Stomach (tissue), 9 donors: ENCODE results near the gene GPATCH2. TPM values are rescaled to one million over a fixed set of nuclear protein-coding genes. Genes with fewer than 3 reads are reported as not detected.
"Not testable (repeated sequence)": the region's sequence is repeated elsewhere in the genome, so short reads cannot be mapped to it uniquely, and the experiment has no call there.

Source experiments
- DNase-seq, 2 donors: peaks; one replicate each; pipeline versions ENCODE4 v3.0.0 to v3.0.0-alpha.2; 2013 to 2019
- H3K27ac ChIP-seq, 5 donors: fragments of 200-600 bp in 4 of 5; sonication (generic) in 4 of 5; one replicate each; pipeline ENCODE4 v1.5.1; 2013 to 2019; ENCODE audit warnings: mild to moderate bottlenecking in 1 of 5, moderate library complexity in 1 of 5
- H3K27me3 ChIP-seq, 3 donors: fragments of 200-600 bp; sonication (generic); one replicate each; pipeline ENCODE4 v1.5.1; 2017 to 2019; ENCODE audit warnings: mixed run types in 1 of 3
- H3K36me3 ChIP-seq, 4 donors: fragments of 200-600 bp; sonication (generic); 1 replicate in 3 of 4; 2 replicates in 1 of 4; pipeline ENCODE4 v1.5.1; 2016 to 2019
- H3K4me1 ChIP-seq, 4 donors: fragments of 200-600 bp; sonication (generic); one replicate each; pipeline ENCODE4 v1.5.1; 2016 to 2019
- H3K4me3 ChIP-seq, 4 donors: fragments of 200-600 bp; sonication (generic) in 3 of 4; one replicate each; pipeline ENCODE4 v1.5.1; 2016 to 2019; ENCODE audit warnings: mild to moderate bottlenecking in 1 of 4
- H3K9me3 ChIP-seq, 4 donors: fragments of 200-600 bp; sonication (generic); one replicate each; pipeline ENCODE4 v1.5.1; 2016 to 2019
- EP300 ChIP-seq: sonication (generic); formaldehyde crosslinking; IDR thresholded peaks from one replicate; pipeline ENCODE4 v1.6.1; 2017; ENCODE audit warnings: antibody characterized with exemption
- POLR2A ChIP-seq, 4 donors: fragments of 450-650 bp; IDR thresholded peaks; one replicate each; pipeline ENCODE4 v1.6.1; 2016; ENCODE audit warnings: antibody characterized with exemption in 4 of 4, control low read depth in 2 of 4, mild to moderate bottlenecking in 1 of 4, moderate library complexity in 1 of 4
- POLR2AphosphoS5 ChIP-seq, 3 donors: sonication (generic); formaldehyde crosslinking; IDR thresholded peaks; one replicate each; pipeline ENCODE4 v1.6.1; 2016; ENCODE audit warnings: antibody characterized with exemption in 3 of 3
- WGBS, 5 donors: extraction: QIAGEN DNeasy Blood & Tissue Kit in 3 of 5; methylation state at CpG; one replicate each; pipeline versions ENCODE4 v1.1.5 to v1.1.7; 2013 to 2018; 5-methylcytosine and 5-hydroxymethylcytosine counted together
- intact Hi-C: fragments of 100-400 bp; cut with DNase I; formaldehyde crosslinking; loops from one replicate; pipeline ENCODE4 v1.15.1; 2023; ENCODE audit warnings: low total_unique reads
- polyA plus RNA-seq, 3 donors: library from polyadenylated mRNA; stranded (reverse); fragments of 200-250 nt; gene quantifications; one replicate each; pipeline ENCODE4 v1.2.3, GENCODE V29; 2013
- total RNA-seq, 5 donors: library from RNA; depleted of rRNA; stranded (reverse); fragments of >200 nt; gene quantifications; one replicate each; pipeline versions ENCODE4 v1.1.0 to v1.2.3, GENCODE V29; 2014 to 2016
- TF ChIP-seq, protein P1 (sequence below), 7 experiments: fragments of 450-650 bp in 4 of 7; fragments of 200-600 bp in 3 of 7; sonication (generic) in 3 of 7; IDR thresholded peaks; one replicate each; pipeline ENCODE4 v1.5.1; 2016 to 2019; ENCODE audit warnings: antibody characterized with exemption in 7 of 7, control low read depth in 2 of 7, mild to moderate bottlenecking in 1 of 7
- donor health status: healthy with polysubstance abuse.
- donor health status: Bipolar disorder and iron deficiency.
- donor health status: healthy.

The GPATCH2 gene
- total and polyA plus RNA-seq, 8 donors = 2.4 to 42.8 (median 13.4) TPM

DNA sequence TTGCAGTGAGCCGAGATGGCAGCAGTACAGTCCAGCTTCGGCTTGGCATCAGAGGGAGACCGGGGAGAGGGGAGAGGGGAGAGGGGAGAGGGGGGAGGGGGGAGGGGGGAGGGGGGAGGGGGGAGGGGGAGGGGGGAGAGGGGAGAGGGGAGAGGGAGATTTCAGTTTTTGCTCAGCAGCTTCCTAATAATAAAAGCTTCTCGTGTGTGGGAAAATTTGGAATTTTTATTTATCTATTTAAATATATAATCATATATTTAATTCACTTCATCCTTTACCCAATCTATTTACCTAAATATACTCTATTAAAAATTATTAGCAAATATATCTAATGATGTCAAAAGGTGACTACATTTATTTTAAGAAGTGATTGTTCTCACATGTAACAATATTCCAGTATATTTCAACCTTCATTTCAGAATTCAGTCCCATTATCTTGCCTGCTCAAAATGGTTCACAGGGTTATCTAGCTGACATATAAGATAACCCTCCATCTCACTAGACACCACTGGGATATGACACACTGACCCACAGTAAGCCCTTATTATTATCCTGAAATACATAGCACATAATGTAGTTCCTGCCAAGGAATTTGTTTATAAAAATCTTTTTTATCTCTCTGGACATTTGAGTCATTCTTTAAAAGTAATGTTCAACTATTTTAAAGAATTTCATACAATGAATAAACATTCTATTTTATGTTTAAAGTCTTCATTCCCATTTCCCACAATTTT lies 105.9 kb downstream of the GPATCH2 start:
- no peak for TF ChIP-seq EP300
- TF ChIP-seq, protein P1, sequence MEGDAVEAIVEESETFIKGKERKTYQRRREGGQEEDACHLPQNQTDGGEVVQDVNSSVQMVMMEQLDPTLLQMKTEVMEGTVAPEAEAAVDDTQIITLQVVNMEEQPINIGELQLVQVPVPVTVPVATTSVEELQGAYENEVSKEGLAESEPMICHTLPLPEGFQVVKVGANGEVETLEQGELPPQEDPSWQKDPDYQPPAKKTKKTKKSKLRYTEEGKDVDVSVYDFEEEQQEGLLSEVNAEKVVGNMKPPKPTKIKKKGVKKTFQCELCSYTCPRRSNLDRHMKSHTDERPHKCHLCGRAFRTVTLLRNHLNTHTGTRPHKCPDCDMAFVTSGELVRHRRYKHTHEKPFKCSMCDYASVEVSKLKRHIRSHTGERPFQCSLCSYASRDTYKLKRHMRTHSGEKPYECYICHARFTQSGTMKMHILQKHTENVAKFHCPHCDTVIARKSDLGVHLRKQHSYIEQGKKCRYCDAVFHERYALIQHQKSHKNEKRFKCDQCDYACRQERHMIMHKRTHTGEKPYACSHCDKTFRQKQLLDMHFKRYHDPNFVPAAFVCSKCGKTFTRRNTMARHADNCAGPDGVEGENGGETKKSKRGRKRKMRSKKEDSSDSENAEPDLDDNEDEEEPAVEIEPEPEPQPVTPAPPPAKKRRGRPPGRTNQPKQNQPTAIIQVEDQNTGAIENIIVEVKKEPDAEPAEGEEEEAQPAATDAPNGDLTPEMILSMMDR (IDR thresholded peaks at IDR 0.05) = no peak
- TF ChIP-seq POLR2AphosphoS5 (IDR thresholded peaks at IDR 0.05) = no peak
- TF ChIP-seq POLR2A (IDR thresholded peaks at IDR 0.05) = no peak
- Histone ChIP-seq H3K36me3 (peaks cover 0 to 3% (median 0%) of the 10 kb centered on the region in 4 donors), H3K4me3 (no peak overlapping the region), H3K9me3 (no peaks in the 10 kb centered on the region), H3K27ac (no peak overlapping the region), H3K27me3 (no peaks in the 10 kb centered on the region), H3K4me1 (peaks cover 0 to 16% (median 9%) of the 10 kb centered on the region in 4 donors)
- intact Hi-C loops = no loop called here
- 84 to 96% (median 86%) methylated on average over 2 to 4 of the region's 4 CpGs for WGBS, 5 donors
- DNase-seq = peak in 1 of 2 donors; percentile 3

DNA sequence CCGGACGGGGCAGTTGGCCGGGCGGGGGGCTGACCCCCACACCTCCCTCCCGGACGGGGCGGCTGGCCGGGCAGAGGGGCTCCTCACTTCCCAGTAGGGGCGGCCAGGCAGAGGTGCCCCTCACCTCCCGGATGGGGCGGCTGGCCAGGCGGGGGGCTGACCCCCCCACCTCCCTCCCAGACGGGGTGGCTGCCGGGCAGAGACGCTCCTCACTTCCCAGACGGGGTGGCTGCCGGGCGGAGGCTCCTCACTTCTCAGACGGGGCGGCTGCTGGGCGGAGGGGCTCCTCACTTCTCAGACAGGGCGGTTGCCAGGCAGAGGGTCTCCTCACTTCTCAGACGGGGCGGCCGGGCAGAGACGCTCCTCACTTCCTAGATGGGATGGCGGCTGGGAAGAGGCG lies 107.0 kb downstream of the GPATCH2 start:
- WGBS, 5 donors = 93 to 100% (median 97%) methylated on average over 3 to 15 of the region's 28 CpGs; no CpG with 5 or more reads in 1 of the 5 donors
- H3K27ac ChIP-seq, H3K27me3 ChIP-seq, DNase-seq, intact Hi-C loops, H3K36me3 ChIP-seq, H3K4me3 ChIP-seq, H3K9me3 ChIP-seq: not testable (repeated sequence)
- H3K4me1 ChIP-seq = peaks cover 0 to 16% (median 9%) of the 10 kb centered on the region in 4 donors

DNA sequence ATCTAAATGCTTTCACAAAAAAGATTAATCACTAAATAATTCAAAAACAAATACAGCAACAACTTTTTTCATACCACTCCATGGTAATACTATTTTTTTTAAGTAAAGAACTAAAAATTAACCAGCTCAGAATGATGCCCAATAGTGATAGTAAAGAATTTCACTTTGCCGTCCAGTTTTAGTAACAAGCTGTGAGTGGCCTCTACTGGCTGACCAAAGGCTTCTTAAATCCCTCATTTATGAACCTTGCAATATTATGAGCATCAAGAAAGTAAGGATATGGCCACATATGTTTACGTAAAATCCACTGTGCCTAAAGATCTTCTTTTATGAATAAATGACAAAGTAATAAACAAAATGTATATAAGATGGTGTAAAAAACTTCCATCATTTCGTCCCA lies 108.6 kb downstream of the GPATCH2 start:
- Histone ChIP-seq H3K9me3 (no peaks in the 10 kb centered on the region), H3K4me1 (peaks cover 0 to 20% (median 9%) of the 10 kb centered on the region in 4 donors), H3K4me3 (no peak overlapping the region), H3K36me3 (peaks cover 0 to 3% (median 0%) of the 10 kb centered on the region in 4 donors), H3K27ac (no peak overlapping the region), H3K27me3 (no peaks in the 10 kb centered on the region)
- TF ChIP-seq EP300 (no peak), POLR2AphosphoS5 (IDR thresholded peaks at IDR 0.05) (no peak), POLR2A (IDR thresholded peaks at IDR 0.05) (no peak)
- TF ChIP-seq, protein P1 (IDR thresholded peaks at IDR 0.05) = no peak
- 92 to 93% (median 92%) methylated on average over 3 of the region's 3 CpGs for WGBS, 5 donors
- DNase-seq = peak in 1 of 2 donors; percentile 30
- intact Hi-C loops = no loop called here

DNA sequence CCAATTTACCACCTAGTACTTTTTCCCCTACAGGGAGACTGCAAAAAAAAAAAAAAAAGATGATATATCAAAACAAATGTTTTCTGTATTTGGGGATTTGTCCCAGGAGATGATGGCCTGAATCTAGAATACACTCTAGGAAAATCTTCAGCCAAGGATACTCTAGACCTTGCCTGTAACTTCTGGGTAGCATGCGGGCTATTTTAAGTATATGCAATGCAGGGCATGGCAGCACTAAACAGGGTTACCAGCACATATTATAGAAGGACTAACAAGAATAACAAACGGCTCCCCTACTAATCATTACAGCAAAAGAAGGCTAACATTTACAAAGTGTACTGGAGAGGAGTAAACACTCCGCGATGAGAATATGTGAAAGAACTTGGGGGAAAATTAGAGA lies 109.6 kb downstream of the GPATCH2 start:
- Histone ChIP-seq H3K4me1 (peaks cover 0 to 20% (median 11%) of the 10 kb centered on the region in 4 donors), H3K36me3 (peaks cover 0 to 3% (median 0%) of the 10 kb centered on the region in 4 donors), H3K9me3 (no peaks in the 10 kb centered on the region), H3K4me3 (no peak overlapping the region), H3K27me3 (no peaks in the 10 kb centered on the region), H3K27ac (no peak overlapping the region)
- WGBS, 5 donors = 44 to 86% (median 77%) methylated on average over 4 of the region's 4 CpGs
- TF ChIP-seq POLR2AphosphoS5 (IDR thresholded peaks at IDR 0.05) = no peak
- TF ChIP-seq EP300 = no peak
- TF ChIP-seq POLR2A (IDR thresholded peaks at IDR 0.05) = no peak
- TF ChIP-seq, protein P1 (IDR thresholded peaks at IDR 0.05) = no peak
- intact Hi-C loops = no loop called here
- DNase-seq = no peak

DNA sequence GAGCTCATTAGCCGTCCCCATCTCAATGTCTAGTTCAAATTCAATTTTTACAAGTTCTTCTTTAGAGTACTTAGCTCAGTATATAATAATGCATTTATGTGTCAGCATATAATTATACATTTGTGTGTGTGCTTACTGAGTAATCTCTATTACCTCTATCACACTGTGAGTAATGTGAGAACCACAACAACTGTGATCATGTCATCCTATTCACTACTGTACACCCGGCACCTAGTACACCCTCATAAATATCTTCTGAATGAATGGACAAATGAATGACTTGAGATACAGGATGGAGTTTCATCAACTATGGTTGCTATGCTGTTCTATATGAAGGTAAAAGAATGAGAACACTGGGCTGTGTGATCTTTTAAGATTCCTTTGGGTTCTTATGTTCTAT lies 124.0 kb downstream of the GPATCH2 start:
- TF ChIP-seq POLR2A (IDR thresholded peaks at IDR 0.05) = no peak
- TF ChIP-seq, protein P1 (IDR thresholded peaks at IDR 0.05) = no peak
- no peak for TF ChIP-seq POLR2AphosphoS5 (IDR thresholded peaks at IDR 0.05)
- no peak for TF ChIP-seq EP300
- WGBS, 5 donors = 85 to 97% (median 92%) methylated on average over 2 of the region's 2 CpGs
- peaks cover 0 to 8% (median 4%) of the 10 kb centered on the region in 4 donors for H3K36me3 ChIP-seq

More for the DNA sequence above, 124.0 kb downstream of the GPATCH2 start:
- intact Hi-C loops = no loop called here
- no peaks in the 10 kb centered on the region for H3K4me1 ChIP-seq
- no peak for DNase-seq
- H3K9me3 ChIP-seq = no peaks in the 10 kb centered on the region
- H3K27me3 ChIP-seq = no peaks in the 10 kb centered on the region
- no peak overlapping the region for H3K27ac ChIP-seq
- H3K4me3 ChIP-seq = no peak overlapping the region
